ENCODE measurements around the gene METTL22.
A peak's percentile ranks its signal among the peaks of the same experiment; 100 is the strongest.

METTL22 gene

DNA sequence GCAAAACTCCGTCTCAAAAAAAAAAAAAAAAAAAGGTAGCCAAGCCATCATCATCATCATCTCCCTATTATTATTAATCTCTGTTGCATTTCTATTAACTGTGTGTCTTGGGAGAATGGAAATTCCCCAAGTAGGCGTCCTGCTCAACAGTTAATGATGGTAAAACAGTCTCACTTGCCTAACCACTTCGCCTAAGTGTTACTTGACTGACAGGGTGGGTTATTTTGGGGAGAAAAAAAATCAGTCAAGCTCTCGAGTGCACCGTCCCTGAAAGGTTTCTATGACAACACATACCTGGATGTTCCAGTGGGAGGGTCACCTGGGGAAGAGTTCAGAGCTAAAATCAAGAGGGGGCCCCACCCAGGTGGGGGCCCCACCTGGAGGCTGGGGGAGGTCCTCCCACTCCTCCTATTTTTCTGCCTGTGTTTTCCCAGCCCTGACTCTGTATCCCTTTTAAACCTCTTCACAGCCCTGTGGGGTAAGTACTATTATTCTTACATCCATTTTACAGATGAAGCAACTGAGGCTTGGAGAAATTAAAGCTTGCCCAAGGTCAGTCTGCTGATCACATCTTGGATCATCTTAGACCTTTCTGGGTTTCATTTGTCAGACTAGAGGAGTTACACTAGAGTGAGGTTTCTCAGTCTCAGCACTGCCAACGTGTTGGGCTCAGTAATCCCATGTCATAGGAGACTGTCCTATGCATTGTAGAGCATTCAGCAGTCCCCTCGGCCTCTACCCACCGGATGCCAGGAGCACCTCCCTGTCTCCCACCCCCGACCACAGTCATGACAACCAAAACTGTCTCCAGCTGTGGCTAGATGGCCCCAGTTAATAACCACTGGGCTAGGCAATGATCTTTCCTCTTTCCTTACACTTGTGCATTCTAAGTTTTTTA lies 41.9 kb downstream of the METTL22 start:
- no peak for DNase-seq (ENCODE audit: low read depth in 2 of 2, low spot score in 1 of 2)

DNA sequence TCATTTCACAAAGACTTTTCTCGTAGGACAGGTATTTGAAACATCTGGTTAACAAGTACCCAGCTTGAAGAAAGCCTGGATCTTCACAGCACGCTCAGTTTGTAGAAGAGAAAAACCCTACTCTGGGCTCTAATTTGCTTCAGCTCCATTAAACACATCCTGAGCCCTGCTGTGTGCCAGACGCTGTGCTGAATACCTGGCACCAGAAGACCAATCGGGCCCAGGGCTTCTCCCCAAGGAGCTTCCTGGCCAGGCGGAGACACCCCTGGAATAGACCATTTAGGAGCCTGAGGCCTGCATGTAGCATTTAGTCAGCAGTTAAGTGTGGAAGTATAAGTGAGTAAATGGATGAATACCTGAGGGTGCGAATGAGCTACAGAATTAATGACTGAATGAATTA lies 44.0 kb downstream of the METTL22 start:
- DNase-seq (ENCODE audit: low read depth in 2 of 2, low spot score in 1 of 2), result no peak

DNA sequence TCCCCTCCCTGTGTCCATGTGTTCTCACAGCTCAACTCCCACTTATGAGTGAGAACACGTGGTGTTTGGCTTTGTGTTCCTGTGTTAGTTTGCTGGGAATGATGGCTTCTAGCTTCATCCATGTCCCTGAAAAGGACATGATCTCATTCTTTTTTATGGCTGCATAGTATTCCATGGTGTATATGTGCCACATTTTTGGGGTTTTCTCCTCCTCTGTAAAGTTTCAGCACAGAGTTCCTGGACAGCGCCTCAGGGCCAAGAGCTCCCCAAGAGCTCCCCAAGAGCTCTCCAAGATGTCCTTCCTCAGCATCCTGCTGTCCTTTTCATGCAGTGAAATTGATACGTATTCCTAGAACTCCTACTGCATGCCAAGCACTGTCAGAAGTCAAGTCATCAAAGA lies 46.0 kb downstream of the METTL22 start:
- DNase-seq (ENCODE audit: low read depth in 2 of 2, low spot score in 1 of 2), result no peak

DNA sequence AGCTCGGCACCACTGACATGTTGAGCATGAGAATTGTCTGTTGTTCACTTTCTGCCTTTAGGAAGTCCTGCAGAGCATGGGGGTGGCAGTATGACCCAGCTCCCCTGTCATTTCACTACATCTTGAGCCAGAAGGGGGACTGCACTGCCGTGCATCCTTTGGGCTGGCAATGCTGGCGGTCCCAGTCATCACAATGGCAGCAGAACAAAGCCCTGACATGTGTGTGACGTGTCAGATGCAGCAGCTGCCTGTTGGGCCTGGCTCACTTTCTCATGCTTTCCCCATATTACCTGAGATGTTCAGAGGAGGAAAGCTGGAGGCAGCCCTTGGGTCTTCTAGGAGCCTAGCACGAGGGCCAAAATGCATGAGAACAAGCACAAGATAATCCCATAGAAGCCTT lies 46.6 kb downstream of the METTL22 start:
- no peak for DNase-seq (ENCODE audit: low read depth in 2 of 2, low spot score in 1 of 2)

DNA sequence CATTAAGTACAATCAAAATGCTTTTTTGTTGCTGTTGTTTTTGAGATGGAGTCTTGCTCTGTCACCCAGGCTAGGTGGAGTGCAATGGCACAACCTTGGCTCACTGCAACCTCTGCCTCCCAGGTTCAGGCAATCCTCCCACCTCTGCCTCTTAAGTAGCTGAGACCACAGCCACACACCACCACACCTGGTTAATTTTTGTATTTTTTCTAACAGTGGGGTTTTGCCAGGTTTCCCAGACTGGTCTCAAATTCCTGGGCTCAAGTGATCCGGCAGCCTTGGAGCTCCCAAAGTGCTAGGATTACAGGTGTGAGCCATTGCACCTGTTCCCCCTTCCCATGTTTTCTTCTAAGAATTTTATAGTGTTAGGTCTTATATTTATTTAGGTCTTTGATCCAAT lies 48.0 kb downstream of the METTL22 start:
- no peak for DNase-seq (ENCODE audit: low read depth in 2 of 2, low spot score in 1 of 2)

DNA sequence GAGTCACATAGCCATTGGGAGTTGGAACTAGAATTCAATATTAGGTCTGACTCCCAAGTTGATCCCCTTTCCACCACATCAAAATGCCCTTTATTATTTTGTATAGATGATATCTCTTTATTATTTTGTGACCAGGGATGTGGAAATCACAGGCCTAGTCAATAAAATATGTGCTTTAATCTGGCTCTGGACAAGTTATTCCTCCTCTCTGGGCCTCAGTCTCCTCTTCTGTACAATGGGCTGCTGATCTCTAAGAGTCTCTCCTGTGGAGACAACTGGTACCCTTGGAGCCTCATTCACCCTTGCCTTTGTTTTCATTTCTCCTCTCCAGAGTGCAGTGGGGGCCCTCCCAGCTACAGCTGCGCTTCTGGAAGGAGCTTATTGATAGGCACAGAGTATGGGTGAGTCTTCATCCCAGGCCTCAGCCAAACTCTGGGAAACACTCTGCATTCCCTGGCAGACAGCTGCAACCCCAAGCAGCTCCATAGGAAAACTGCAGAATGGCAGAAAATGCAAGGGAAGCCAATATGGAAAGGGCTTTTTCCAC lies 48.6 kb downstream of the METTL22 start:
- DNase-seq (ENCODE audit: low read depth in 2 of 2, low spot score in 1 of 2), result no peak

DNA sequence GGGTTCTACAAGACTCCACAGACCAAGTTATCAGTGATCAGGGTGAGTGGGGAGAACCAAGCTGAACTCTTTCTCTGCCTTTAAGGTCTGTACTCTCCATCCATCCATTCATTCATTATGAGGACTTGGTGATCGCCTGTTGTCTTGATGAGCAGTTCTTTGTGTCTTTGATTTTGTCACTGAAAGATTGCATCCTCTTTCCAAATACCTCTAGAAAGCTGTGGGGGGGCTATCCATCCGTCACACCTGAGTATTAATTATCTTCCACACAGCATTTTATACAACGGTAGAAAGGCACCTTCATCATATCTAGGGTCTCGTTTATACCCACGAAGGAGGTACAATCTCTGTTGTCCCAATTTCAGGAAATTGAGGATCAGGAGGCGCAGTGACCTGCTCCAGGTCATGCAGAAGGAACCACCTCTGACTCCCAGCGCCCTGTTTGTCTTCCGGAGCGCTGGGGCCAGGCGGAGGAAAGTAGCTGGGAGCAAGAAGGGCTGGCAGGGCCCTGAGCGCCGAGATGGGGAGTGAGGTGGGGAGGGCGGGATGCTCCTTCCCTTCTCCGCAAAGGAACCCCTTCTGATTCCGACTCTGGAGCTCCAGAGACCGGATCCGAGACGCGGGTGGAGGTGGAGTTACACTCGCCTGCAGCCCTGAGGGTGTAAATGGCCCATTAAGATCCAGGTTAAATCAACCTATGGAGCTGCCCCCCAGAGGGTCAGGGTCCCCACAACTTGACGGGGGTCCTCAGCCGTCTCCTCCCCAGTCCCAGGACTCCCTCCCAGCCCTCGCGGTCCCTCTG lies 52.3 kb downstream of the METTL22 start:
- DNase-seq (ENCODE audit: low read depth in 2 of 2, low spot score in 1 of 2), result no peak

DNA sequence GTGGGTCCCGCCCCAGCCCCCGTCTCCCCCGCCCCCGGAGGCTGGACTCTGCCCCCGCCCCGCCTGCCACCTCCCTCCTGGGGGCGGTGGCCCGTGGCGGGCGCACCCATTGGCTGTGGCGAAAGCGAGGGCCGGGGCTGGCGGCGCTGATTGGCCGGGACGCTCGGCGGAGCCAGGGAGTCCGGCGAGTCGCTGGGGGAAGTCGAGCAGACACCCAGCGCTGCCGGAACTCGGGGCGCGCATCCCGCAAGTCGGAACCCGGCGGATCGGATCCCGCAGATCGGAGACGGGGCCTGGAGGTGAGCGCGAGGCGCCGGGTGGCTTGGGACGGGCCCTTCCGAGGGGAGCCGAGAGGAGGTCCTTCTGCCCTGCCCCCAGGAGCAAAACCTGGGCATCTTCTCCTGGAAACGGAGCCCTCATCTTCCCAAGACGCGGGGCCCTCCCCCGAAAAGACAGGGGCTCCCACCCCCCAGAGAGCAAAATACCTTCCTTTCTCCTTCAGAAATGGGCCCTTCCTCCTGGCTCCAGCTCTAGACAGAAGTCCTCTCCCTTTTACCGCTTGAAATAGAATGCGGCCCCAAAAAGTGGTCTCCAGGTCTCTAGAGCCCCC lies 53.0 kb downstream of the METTL22 start, which contains the start of gene ABAT:
ABAT (plus strand) TSS at position 205 of the 610 bp plus-strand sequence. CDS start 61,123 bp downstream, outside the sequence.
- DNase-seq (ENCODE audit: low read depth in 2 of 2, low spot score in 1 of 2), result peak; percentile 55 to 71

DNA sequence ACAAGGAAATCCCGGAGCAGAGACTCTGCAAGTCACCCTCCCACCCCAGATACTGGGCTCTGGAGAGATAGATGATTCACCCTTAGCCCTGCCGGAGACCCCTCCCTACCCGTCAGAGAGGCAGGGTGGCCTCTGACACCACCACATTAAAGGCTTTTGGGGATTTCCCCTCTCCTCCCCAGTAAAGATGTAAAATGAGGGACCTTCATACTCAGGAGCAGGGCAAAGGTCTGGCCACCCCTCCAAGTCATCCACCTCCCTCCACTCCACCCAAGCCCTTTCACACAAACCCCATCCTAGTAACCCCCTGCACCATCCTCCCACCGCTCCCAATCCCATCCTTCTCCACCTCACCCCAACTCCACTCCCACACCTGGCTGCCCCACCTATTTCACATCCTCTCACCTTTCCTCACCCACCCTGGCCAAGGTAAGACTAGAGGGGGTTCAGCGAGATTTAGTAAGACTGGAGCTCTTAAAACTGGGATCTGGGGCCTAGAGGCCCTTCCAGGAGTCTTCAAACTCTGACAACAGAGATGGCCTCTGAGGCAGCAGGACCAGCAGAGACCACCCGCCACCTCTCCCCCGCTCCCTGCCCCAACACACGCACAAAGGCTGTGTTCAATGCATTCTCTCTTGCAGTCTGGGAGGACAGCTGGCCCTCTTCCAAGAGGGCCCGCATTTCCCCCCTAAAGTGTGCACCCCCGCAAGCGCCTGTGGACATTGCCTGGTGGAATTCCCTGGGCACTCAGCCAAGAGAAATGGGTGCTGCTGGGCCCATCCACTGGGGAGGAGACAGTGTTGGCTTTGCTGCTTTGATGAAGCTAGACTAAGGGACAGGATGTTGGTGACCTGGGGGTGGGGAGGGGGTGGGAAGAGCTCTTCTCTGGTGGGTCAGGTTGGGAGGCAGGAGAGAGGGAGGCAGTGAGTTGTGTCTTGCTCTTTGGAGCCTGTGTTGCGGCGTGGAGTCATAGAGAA lies 54.0 kb downstream of the METTL22 start:
- peak; percentile 25 to 42 for DNase-seq (ENCODE audit: low read depth in 2 of 2, low spot score in 1 of 2)

DNA sequence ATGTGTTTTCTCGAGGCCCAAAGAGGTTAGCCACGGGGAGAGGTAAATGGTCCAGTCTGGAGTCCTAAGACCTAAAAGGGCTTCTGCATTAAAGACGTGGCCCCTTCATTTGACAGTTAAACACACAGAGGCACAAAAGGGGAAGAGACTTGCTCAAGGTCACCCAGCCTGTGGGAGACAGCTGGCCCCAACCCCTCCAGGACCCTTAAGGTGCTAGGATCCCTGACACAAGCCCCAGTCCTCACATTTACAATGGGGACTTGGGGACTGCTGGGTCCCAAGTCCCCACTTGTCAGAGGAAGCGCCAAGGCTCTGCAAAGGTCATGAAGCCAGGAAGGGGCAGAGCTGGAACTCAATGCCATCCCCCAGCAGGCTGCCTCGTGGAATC lies 54.7 kb downstream of the METTL22 start:
- no peak for DNase-seq (ENCODE audit: low read depth in 2 of 2, low spot score in 1 of 2)

DNA sequence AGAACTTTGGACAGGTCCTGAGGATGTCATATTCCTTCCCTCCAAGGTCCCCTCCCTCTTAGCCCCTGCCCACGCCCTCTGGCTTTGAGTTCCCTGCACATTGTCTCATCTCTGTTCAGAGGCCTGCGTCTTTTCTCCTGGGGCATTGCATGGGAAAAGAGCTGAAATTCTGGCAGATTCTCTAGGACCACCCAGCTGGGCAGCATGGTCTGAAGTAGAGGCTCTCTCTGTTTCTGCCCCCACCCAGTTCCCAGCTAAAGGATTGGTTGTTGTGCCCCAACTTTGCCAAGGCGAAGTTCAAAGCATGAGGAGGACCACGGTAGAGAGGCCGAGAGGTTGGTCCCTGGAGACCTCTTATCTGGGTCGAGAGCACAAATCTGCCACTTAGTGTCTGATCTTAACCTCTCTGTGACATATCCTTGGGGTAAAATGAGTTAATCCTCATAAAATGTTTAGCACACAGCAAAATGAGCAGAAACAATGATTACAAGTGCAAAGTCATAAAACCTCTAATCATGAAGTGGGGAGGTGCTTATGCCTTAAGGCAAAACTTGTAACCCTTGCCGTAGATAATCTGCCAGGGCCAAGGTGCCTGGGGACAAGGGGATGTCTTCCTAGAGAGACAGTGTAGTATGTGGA lies 55.4 kb downstream of the METTL22 start:
- no peak for DNase-seq (ENCODE audit: low read depth in 2 of 2, low spot score in 1 of 2)

DNA sequence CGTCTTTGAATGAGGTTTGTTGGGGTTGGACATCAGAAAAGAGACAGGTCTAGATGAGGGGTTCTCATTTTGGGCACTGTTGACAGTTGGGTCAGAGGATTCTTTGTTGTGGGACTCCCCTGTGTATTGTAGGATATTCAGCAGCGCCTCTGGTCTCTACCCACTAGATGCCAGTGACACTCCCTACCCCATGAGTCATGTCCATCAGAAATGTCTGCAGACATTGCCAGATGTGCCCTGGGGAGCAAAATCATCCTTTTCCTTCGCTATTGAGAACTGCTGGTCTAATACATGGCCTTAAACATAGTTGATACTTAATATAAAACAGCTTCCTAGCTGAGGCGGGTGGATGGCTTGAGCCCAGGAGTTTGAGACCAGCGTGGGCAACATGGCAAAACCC lies 56.0 kb downstream of the METTL22 start:
- DNase-seq (ENCODE audit: low read depth in 2 of 2, low spot score in 1 of 2), result no peak

DNA sequence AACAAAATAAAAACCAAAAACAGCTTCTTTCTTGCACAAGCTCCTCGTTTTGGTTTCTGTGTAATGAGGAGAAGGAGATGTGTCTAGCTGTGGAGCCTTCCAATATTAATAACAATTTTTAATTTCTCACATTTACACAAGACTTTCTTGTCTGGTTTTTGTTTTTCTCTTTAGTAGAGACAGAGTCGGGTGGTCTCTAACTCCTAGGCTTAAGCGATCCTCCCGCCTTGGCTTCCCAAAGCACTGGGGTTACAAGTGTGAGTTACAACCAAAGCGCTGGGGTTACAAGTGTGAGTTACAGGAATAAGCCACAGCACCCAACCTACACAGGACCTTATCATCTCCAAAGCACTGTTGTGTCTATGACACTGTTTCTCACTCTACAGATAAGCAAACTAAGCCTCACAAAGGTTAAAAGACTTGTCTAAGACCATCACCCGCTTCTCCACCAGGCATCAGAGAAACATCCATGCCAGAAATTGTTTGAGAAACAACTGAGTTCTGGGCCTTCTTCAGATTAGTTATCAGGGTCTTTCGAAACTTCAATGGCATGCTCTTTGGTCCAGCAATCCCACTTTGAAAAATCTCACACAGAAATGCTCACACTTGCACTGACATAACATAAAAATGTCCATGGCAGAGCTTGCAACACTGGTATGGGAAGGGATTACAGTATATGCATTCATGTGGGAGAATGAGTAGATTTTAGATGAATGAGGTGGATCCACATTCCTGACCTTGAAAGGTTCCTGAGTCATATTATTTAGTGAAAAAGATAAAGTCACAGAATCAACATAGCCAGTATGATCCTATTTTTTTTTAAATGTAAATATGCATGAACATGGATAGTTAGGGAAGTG lies 56.8 kb downstream of the METTL22 start:
- DNase-seq (ENCODE audit: low read depth in 2 of 2, low spot score in 1 of 2), result no peak

DNA sequence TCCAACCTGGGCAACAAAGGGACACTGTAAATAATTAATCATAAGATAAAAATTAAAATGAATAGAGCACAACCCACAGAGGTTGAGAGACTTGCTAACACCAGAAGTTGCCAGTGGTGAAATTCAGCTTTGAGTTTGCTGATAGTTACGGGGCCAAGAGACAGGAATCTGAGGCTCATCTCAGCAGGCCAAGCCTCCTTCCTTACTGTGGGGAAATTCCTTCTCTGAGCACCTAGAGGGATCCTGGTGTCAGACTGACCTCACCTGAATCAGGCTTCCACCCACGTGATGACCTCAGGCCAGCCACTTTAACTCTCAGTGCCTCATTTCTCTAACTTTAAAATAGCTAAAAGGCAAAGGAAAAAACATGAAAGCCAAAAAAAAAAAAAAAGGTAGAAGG lies 57.7 kb downstream of the METTL22 start:
- no peak for DNase-seq (ENCODE audit: low read depth in 2 of 2, low spot score in 1 of 2)

DNA sequence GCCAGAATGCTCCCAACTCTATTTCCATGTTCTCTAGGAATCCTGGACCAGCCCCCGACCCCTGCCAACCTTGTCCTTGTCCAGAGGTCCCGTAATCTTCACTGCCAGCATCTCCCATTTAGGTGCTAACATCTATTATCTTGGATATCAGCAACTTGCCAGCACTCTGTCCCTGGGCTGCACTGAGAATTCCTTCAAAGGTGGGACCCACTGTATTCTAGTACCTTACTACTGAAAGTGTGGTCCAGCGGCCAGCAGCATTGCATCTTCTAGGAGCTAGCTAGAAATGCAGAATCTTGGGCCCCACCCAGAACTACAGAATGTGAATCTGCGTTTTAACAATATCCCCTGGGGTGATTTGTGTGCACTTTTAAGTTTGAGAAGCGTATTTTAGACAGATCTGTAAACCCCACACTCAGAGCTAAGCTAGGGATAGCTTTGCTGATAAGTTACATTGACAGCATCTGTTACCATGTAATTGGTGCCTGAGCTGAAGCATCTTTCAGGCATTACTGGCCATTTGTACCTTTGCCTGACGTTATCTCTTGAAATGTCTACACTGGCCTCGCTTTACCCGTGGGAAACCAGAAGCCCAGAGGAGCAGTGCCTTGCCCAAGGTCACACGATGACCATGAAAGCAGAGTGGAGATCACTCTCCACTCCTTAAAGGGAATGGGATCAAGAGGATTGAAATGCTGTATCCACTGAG lies 61.2 kb downstream of the METTL22 start:
- DNase-seq (ENCODE audit: low read depth in 2 of 2, low spot score in 1 of 2), result no peak

DNA sequence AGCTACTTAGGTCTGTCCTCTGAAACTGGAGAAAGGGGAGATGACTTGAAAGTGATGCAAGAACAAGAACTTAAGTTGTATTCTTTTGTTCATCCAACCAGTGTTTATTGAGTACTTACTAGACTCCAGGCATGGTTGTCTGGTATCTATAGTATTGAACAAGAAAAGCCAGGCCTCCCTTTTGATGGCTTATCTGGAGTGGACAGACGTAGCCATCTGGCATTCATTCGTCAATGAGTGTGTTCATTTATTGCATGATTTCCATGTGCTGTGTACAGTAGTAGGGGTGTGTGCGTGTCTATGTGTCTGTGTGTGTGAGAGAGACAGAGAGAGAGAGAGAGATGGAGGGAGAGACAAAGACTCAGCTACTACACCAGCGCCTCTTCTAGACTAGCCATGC lies 62.1 kb downstream of the METTL22 start:
- no peak for DNase-seq (ENCODE audit: low read depth in 2 of 2, low spot score in 1 of 2)

DNA sequence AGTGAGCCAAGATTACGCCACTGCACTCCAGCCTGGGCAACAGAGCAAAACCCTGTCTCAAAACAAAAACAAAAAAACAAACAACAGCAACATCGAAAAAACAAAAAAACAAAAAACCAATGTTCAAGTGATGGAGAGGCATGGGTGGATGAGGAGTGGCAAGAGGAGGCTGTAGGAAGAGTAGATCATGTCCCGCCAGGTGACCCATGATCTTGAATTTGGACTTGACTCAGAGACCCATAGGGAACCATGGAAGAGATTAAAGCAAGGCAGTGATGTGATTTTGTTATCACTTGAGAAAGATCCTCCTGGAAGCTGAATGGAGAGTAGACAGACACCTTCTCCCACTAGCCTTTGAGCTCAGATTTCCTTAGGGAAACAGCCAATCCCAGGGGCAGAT lies 64.1 kb downstream of the METTL22 start:
- DNase-seq (ENCODE audit: low read depth in 2 of 2, low spot score in 1 of 2), result no peak

DNA sequence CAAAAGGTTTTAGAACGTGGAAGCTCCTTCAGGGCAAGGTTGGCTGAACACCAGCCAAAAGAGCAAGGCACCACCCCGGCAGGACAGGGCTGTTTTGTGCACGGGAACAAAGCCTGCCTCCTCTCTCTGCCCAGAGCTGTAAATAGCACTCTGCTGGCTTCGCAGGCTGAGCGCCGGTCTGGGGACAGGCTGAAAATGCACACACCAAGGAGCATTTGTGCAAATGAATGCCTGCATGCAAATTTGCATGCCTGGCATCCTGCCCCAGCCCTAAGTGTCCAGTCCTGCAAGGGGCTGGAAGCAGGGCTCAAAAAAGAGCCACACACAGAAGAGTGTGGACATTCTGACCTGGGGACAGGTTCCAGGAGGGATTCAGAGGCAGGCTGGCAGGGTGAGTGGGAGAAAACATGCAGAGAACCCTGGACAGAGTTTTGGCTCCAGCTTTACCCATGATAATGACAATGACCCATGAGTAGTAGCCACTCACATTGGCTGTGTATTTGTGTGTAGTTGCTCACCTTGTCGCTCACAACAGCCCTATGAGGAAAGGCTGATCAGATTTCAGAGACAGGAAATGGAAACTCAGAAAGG lies 64.6 kb downstream of the METTL22 start:
- DNase-seq (ENCODE audit: low read depth in 2 of 2, low spot score in 1 of 2), result no peak

All from stimulated activated CD8-positive, alpha-beta memory T cell treated with anti-CD3 and anti-CD28 coated beads, Interleukin-4, amount 100 ng/mL, for 4 hours (primary cell).